Measurements from ENCODE around the gene RAPGEF4.
A peak's percentile ranks its signal among the peaks of the same experiment; 100 is the strongest.

The RAPGEF4 gene

DNA sequence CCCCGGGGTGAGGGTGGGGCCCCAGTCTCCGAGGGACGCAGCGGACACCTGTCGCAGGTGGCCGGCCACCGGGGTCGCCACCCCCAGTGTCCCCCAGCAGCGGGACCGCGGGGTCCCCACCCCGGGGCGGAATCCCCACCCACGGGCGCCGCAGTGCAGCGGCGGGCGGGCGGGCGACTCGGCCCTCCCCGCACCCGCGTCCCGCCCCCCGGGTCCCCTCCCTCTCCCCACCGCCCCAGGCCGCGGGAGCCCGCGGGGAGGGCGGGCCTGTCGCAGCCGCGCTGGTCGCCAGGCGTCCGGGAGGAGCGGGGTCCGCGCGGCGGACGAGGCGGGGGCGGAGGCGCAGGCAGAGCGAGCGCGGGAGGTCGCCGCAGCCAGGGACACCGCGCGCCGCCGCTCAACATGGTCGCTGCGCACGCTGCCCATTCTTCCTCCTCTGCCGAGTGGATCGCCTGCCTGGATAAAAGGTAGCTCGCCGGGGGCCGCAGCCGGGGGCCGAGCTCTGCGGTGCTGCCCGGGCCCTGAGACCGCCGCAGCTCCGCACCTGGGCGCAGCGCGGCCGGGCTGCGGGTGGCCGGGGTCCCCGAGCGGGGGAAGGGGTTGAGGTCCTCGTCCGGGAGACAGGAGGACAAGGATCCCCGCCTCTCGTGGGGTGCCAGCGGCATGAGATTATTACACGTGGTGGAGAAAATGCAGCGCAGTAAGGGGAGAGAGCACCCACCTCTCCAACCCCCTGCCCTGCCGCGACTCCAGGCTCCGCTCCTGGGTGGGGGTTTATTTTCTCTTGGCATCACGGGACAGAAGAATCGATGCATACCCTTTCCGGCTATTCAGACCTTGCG is at the start of gene RAPGEF4:
TSS of gene RAPGEF4 (plus strand) at position 264 of the 842 bp plus-strand sequence. CDS start at position 403, 139 bp downstream.
- DNase-seq (ENCODE audit: low spot score), result no peak

DNA sequence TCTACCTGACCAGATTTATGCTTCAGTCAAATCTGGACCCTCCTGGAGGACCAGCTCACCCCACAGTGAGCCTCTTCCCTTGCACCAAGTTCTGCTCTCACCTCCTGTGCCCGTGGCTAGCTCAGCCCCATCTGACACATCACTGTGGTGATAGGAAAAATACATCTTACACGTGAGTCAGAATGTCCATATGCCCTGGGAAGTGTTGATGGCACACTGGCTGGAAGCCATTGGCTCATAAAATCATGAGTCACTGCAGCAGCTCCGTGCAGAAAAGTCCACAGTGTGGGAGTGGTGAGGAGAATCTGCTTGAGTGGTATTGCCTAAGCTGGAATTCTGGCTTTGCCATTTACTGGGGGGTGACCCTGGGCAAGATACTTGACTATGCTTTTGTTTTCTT is 42.6 kb upstream of the RAPGEF4 start:
- peak; percentile 3 for DNase-seq (ENCODE audit: low spot score)

DNA sequence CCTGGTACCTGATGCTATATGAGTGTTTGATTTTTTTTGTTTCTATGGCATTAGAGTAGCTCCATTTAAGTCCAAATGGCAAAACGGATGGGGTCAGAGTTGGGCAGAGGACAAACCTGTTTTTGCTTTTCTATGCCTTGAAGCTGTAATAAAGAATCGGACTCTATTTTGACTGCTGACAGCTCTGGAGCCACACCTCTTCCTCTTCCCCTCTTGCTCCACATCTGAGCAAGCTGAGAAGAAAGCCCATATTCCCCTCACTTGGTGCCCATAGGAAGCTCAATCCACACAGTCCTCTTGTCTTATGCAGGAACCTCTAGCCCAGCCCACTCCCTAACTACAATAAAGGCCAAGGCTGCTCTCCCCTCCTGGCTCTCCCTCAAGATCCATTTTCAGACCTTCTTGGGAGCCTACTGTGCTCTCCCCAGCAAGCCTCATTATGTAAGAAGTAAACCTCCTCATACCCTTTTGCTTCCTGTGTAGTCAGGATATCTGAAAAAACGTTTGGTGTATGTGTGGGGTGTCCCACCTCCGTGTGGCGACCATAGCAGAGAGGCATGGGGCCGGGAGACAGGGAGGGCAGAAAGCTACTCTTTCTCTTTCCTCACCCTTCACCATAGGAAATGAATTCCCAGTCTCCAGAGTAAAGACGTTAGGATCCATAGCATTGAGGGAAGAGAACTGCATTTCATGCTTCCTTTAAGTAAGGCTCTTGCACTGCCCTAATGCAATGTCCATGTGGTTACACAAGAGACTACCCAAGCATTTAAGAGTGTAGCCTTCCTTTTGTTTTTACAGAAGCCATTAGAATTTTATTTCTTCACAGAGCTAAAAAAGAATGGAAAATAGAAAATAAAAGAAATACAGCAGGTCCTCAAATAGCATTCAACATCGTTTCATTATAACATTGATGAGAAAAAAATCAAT is 41.9 kb upstream of the RAPGEF4 start:
- no peak for DNase-seq (ENCODE audit: low spot score)

DNA sequence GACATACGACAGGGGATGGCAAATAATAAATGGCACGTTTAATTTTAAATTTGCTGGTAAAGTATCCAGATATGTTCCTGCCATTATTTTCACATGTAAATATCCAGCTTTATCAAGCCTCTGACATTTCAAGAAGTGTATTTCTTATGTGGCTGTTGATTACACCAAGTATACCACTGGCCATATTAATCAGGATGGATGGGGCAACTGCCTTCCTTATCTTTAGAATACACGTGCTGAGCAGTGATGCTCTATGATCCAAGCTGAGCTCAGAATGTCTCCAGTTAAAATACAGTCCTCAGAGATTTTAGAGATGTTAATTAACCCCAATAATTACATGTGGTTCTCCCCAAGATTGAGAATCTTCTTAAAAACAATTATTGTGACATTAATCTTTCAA is 38.3 kb upstream of the RAPGEF4 start:
- DNase-seq (ENCODE audit: low spot score), result no peak

DNA sequence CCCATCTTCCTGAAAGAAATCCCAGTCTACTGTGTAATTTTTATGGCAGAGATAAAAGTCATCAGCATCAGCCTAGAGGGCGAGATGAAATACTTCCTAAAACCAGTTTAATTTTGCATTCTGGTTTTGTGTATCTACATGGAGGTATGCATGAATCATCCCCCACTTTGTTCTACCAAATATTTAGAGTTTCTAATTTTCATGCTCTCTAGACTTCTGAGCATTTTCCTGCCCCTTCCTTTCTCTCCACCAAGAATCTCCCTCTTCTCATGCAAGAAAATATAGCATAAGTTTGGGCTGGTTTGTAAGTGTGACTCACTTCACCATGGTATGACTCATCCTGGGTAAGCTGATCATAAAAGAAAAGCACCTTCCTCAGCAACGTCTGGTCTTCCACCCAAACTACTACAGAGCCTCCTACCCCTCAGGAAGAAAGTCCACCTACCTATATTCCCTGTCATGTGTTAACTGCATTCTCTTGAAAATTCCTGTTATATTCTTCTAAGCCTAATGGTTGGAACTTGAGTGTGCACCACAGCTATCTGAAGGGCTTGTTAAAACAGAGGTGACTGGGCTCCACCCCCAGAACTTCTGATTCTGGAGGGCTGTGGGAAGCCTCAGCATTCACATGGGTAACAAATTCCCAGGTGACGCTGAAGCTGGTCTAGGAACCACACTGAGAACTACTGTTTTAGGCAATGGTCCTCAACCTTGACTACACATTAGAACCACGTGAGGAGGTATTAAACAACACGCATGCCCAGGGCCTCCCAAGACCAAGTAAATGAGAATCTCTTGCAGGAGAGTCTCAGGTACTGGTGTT is 37.4 kb upstream of the RAPGEF4 start:
- DNase-seq (ENCODE audit: low spot score), result peak; percentile 32

DNA sequence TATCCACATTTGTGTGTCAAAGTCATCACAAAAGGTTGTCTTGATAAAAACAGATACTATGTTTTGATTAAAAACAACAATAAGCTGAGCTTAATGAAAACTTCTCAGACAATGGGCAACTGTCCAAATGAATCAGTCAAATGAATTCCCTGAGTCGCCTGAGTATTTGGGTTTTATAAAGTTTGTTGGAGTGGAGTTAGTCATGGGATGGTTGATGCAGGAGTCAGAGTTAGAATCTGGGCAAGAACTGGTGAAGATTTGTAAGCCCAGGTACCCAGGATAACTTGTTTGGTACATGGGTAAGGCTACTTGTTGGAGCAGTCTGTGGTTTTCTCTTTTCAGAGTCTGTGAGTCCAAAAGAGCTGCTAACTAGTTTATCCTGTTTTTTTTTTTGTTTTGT is 34.4 kb upstream of the RAPGEF4 start:
- DNase-seq (ENCODE audit: low spot score), result no peak

DNA sequence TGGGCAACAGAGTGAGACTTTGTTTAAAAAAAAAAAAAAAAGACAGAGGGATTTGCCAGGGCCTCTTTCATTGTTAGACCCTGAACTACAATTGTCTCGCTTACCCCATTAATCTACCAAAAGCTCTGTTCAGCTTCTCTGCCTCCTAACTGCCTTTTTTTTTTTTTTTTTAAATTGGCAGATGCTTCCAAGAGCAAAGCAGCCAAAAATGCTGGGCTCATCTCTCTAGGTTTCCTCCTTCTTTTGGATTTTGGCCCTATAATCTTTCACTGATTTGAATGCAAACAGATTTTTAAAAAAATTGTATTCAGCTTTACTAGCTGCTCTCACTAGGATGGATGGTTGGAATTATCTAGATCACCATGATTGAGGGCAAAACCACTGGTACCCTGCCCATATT is 33.2 kb upstream of the RAPGEF4 start:
- no peak for DNase-seq (ENCODE audit: low spot score)

DNA sequence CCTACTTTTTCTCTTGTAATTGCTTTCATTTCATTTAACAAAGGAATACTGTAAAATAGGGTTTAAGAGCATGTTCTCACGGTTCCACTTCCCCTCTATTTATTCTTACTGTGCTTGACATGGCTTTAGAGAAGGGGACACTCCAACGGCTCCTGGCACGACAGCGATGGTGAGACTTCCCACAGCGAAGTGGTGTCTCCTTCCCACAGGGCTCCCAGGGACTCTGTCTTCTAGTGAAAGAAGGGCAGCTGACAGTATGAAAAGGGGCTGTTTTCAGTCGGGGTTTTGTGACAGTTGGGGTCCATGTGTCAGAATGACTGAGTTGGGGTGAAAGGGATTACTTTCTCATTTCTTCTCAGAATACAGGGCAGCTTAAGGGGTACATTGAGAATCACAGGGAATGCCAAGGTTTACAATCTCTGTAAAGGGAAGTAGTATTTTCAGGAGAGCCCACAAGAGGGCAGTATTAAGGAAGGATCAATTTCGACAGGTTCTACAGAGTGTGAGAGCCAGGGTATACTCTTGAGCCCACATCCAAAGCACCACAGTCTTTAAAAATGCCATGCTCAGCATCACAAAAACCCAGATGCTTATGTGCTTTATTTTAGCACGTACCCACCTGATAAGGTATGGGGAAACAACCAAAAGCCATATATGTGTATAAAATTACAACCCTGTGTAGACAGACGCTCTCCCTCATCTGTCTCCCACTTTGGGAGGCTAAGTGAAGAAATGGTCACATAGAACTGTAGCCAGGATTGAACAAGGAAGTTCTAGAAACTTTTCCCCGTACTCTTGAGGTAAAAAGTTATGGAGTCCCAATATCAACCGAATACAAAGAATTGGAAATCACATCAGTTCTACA is 31.3 kb upstream of the RAPGEF4 start:
- DNase-seq (ENCODE audit: low spot score), result peak; percentile 5

DNA sequence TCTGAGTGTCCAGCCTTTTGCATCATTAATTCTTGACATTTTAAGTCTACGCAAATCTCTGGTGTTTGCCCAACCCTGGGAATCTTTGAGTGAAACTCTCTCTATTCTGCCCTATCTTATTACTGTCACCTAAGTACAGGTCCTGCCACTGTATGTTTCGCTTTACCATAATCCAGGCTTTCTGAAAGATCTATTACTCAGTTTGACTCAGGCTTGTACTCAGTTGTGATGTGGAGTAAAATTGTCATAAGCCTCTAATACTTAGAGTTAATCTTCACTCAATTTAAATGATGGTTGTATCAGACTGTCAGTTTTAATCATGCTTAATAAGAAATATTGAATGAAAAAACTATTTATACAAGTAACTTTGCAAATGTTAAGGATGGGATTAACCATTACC is 30.3 kb upstream of the RAPGEF4 start:
- DNase-seq (ENCODE audit: low spot score), result no peak

DNA sequence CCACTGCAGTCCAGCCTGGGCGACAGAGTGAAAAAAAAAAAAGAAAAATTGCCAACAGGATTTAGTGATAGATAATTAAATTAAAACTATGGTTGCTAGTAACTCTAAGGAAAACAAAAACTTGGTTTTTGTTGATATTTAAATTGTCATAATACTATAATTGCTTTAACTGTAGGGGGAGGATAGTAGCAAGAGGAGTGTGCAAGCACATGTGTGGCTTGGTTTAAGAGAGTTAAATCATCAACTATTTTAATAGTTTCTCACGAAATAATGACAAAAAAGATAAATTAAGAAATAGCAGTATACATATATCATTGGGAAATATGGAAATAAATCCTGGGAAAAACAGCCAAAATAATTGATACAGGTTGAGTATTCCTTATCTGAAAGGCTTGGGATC is 27.4 kb upstream of the RAPGEF4 start:
- DNase-seq (ENCODE audit: low spot score), result no peak

DNA sequence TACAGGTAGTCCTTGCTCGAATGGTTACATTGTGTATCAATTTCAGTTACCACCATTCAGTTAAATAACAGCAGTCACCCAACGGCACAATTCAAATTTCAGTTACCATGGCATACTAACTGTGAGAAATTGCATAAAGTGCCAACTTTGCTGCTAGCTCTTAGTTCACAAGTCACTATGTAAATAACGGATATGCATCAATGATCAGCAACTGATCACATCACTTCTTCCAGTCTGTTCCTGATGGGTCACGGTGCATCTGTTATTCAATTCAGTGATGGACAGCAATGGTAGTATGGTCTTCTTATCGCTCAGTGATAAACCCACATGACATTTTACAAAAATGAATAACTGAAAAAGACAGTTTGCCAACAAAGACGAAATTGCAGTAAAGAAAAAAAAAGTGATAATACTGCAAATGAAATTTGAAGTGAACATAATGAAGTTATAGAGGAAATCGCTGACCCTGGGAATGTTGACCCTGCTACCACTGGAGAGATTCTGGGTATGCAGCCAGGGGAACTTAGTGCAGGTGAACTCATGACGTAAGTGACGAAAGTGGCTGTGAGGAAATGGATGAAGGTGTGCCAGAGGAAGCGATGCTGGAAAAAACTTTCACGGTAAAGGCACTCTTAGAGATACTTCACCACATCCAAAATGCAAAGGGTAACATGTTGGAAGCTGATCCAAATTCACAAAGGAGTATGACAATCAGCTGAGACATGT is 25.9 kb upstream of the RAPGEF4 start:
- no peak for DNase-seq (ENCODE audit: low spot score)

DNA sequence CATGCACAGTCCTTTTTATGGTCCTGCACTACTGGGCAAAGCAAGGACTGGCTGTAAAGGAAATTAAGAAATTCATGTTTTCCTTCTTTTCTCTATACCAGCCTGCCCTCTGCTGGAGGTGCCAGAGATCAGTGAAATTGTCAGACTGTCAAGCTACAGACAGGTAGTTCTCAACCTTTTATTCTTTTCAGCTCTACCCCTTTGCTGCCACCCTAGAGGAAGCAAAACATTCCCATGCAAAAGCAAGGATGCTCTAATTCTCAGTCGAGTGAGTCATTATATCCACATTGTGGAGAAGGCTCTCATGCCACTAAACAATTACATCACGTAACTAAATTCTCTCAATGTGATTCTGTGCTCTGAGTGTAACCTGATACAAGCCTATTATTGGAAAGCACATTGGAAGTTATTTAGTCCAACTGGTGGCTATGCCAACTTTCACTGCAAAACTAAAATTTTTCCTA is 25.0 kb upstream of the RAPGEF4 start:
- DNase-seq (ENCODE audit: low spot score), result peak; percentile 29

DNA sequence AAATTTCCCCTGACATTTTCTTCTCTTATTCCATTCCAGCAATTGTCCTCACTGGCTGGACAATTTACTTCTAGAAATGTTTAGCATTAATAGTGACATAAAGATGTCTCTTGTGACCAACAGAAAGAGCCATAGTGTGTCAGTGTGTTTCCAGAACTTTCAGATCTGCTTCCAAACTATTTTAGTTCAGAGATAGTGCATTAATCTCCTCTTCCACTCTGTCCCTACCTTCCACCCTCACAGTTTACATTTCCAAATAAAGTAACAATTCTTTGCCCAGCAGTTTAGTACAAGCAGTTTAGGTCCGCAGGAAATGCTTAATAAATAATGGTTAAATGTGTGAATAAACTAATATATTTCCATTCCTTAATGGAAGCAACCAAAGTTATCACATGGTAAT is 24.5 kb upstream of the RAPGEF4 start:
- DNase-seq (ENCODE audit: low spot score), result no peak

DNA sequence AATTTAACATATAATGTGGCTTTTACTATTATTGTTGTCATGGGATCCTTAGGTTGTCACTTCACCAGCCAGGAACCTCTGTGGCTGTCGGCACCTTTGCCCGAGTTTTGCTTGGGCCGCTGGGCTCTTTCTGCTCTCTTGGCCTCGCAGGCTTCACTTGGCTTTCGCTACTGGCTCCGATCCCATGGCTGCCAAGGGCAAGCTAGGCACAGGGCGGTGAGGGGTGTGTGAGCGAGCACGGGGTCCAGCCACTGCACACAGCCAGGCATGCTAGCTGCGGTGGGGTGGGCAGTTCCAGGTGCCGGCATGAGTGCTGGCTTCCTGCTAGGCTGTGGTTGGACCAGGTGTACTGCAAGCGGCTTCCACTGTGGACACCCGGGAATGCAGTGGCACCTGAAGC is 23.4 kb upstream of the RAPGEF4 start:
- no peak for DNase-seq (ENCODE audit: low spot score)

DNA sequence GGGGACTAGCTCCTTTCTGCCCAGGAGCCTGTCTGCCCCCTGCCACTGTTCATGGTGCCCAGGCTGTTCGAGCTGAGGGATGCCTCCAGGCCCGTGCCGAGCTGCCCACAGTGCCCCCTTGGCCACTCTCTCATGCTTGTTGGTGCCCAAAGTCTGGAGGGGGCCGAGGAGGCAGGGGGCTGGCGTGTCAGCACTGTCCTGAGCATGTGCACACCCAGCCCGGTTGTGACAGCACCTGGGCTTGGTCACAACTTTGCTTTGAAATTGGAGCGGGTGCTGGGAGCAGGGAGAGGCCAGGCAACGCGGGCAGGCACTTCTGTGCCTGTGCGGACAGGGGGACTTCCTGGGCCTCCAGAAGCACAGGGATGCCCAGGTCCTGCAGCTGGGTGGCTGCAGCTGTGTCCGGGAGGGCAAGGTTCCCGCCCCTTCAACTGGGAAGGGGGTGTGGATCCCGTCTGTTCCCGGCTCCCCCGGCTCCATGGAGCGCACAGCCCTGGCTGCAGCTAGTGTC is 22.2 kb upstream of the RAPGEF4 start:
- no peak for DNase-seq (ENCODE audit: low spot score)

DNA sequence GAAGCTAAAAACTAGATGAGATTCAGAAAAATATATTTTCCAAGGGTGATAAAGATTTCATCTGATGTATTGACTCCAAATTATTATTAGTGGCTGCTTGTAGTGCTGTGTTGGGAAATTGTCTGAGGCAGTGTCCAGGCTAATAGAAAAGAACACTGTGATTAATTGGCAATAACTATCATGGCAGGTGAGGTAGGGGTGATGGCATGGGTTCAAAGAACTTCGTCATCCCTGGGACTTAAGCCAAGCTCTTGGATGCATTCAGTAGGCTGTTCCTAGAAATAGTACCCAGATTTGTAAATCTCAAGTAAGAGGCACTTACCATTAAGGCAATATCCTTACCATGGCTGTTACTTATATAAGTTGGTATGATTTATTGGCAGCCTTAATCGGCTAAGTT is 13.2 kb upstream of the RAPGEF4 start:
- no peak for DNase-seq (ENCODE audit: low spot score)

DNA sequence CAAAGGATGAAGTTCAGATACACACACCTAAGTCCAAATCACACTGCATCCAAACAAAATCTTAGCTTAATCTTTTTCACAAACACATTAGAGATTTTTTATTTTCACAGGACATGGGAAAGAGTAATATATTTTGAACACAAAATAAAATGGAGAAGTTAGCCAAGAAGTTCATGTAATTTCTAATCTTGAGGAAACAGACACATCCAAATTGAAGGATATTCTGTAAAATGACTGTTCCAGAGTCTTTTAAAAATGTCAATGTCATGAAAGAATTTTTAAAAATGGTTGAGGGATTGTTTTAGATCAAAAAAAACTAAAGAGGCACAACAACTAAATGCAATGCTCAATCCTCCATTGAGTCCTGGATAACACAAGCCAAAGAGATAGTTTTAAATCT is 12.4 kb upstream of the RAPGEF4 start:
- no peak for DNase-seq (ENCODE audit: low spot score)

DNA sequence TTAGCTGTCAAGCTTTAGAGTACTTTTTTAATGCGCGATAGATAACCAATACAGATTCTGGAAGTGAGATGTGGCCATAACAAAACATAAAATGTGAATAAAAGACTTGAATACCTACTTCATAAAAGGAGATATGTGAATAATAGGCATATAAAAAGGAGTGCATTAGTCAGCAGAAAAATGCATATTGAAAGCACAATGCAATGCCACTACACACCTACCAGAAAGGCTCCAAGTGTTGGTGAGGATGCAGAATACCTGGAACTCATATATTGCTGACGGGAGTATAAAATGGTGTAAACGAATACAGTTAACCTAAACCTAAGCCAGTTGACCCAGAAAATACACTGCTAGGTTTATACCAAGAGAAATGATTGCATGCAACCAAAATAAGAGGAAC is 10.9 kb upstream of the RAPGEF4 start:
- DNase-seq (ENCODE audit: low spot score), result no peak

DNA sequence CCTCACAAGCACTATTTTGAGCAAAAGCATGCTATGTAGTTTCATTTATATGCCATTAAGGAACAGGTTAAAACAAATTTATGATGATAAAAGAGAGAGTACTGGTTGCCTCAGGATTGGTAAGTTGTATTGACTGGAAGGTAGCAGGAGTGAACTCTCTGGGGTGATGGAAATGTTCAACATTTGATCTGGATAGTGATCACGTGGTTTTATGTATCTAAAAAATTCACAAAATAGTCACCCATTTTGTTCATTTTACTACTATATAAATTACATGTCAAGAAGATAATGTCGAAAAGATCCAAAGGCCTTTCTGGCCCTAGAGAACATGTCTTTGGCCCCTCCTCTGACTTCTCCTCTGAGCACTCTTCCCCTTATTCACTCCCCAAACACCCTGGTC is 10.4 kb upstream of the RAPGEF4 start:
- no peak for DNase-seq (ENCODE audit: low spot score)

DNA sequence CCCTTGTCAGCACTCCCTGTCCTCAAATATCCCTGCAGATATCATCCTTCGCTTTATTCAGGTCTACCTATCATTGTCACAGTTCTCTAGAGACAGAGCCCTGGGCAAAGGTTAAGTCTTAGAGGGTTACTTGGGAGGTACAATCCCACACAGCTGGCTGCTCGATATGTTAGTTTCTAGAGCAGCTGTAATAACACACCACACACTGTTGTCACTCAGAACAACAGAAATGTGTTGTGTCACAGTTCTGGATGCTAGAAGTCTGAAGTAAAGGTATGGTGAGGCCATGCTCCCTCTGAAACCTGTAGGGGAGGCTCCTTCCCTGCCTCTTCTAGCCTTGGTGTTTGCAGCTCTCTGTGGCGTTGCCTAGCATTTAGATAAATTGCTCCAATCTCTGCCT is 9.9 kb upstream of the RAPGEF4 start:
- no peak for DNase-seq (ENCODE audit: low spot score)
